HG02884 (cell line): ENCODE data around the gene LYPD5.
"Not testable (repeated sequence)": the region's sequence is repeated elsewhere in the genome, so short reads cannot be mapped to it uniquely, and the experiment has no call there.

Experiments used
- ATAC-seq: cut with Tn5 transposase; IDR thresholded peaks from one replicate; pipeline ENCODE4 v1.9.1; 2021; ENCODE audit warnings: mild to moderate bottlenecking, moderate library complexity; ENCODE audit not compliant: unreplicated experiment

LYPD5 gene

DNA sequence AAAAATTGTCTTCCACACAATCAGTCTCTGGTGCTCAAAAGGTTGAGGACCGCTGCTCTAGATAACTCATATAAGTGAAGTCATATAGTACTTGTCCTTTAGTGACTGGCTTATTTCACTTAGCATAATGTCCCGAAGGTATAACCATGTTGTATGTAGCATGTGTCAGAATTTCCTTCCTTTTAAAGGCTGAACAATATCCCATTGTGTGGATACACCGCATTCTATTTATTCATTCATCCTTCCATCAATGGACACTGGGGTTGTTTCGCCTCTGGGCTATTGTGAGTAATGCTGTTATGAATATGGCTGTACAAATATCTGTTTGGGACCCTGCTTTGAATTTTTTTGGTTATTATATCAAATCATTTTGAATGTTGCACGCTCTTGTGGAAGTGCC, 4.6 kb upstream of the LYPD5 start:
- ATAC-seq = no peak

DNA sequence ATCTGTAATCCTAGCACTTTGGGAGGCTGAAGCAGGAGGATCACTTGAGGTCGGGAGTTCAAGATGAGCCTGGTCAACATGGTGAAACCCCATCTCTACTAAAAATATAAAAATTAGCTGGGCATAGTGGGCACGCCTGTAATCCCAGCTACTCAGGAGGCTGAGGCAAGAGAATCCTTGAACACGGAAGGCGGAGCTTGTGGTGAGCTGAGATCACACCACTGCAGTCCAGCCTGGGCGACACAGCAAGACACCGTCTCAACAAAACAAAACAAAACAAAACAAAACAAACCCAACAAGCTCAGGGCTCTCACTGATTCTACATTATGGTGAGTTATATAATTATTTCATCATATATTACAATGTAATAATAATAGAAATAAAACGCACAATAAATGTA, 4.2 kb upstream of the LYPD5 start:
- not testable (repeated sequence) for ATAC-seq

GRCh38 chr19:43804432-43804831, 2.2 kb upstream of the LYPD5 start:
- no peak for ATAC-seq

DNA sequence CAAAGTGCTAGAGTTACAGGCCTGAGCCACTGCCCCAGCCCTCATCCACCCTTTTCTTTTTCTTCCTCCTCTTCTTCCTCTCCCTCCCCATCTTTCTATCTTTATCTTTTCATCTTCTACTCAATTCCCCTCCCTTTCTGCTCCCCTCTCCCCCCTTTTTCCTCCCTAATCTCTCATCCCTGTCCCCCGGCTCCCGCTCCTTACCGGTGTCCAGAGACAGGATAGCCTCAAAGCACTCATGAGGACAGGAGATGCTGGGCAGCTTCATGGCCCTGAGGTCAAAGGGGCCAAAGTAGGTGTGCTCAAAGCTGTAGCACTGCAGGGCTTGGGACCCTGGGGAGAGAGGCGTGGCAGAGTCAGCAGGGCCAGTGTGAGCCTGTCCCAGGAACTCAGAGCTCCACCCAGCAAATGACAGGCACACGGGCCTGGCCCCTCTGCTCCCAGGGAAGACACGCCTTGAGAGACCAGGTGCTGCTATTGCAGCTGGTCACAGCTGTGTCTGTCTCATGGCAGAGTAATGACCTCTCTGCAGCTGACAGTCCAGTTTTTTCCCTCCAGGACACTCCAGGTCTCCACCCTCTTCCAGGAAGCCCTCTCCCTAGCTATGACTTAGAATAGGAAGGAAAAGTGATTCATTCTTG, 2.6 kb downstream of the LYPD5 start:
- ATAC-seq = no peak

DNA sequence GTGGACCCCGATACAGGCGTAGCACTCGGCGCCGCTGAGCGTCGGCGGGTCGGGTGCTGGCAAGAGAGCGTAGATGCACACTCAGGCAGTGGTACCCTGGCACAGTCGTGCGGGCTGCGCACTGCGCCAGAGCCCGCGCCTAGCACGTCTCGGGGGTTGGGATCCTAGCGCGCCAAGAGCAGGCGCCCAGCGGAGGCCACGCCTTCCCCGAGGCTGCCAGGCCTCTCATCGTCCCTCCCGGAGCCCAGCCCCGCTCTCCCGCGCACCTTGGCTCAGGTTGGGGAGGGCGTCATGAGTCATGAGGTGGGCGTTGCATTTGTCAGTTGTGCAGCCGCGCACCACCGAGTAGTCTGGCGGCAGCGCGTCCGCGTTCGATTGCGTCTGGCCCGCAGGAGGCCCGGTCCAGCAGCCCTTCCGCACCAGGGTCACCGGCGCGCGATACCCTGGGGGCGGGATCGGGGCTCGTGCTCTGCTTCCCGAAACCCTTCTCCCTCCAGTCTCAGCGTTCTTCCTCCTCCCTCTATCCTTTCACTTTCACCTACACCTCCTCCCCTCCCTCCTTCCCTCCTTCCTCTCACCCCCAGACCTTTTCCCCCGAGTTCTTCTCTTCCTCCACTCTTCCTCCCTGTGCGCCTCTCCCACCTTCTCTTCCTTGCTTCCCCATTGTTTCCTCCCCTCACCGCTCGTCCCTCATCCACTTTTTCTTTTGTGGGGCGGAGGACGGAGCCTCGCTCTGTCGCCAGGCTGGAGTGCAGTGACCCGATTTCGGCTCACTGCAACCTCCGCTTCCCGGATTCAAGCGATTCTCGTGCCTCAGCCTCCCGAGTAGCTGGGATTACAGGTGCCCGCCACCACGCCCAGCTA, 3.5 kb downstream of the LYPD5 start:
- no peak for ATAC-seq

DNA sequence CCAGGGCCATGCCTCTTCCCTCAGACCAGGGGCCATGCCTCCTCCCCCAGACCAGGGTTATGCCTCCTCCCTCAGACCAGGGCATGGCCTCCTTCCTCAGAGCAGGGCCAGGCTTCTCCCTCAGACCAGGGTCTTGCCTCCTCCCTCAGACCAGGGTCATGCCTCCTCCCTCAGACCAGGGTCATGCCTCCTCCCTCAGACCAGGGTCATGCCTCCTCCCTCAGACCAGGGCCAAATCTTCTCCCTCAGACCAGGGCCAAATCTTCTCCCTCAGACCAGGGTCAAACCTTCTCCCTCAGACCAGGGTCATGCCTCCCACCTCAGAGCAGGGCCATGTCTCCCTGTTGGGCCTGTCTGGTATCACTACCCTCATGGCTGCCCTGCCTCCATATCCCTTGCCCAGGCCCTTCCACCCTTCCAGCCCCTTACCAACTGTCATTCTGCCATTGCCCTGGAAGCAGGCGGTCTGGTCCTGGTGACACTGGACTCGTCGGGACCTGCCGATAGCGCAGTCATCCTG, 4.2 kb downstream of the LYPD5 start:
- no peak for ATAC-seq

DNA sequence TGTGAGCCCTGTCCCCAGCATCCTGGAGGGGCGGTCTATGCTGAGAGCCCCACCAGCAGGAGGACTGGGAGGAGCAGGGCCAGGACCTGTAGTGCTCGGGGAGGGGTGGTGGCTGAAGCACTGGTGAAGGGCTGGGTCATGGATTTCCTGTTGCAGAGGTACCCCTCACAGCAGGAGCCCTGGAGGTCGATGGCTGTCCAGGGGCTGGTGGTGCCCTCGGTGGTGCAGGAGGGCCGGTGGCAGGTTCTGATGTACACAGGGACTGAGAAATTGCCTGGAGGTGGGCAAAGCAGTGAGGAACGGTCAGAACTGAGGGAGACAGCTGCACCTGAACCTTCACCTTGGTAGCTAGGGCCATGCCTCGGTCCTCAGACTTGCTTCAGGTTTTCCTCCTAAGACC, 4.7 kb downstream of the LYPD5 start:
- no peak for ATAC-seq

- no peak for ATAC-seq
Measured at GRCh38 chr19:43797118-43797517, 5.1 kb downstream of the LYPD5 start.

DNA sequence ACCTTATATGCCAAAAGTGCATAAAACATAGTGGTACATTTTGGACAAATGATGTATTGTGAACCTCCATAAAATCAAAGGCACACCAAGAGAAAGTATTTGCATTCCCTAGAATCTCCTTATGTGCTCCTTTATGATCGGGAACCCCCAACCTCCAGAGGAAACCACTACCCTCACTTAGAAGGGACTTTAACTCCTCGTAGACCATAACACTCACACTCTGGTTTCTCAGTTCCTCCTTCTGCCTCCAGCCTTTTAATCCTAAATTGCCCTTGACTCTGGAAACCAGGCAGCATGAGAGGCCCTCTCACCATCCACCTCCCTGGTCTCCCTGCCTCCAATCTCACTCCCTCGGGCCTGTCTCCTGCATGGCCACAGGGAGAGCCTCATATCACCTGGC, 11.7 kb downstream of the LYPD5 start:
- no peak for ATAC-seq

- ATAC-seq = no peak
Measured at GRCh38 chr19:43789029-43789428, 13.2 kb downstream of the LYPD5 start.

DNA sequence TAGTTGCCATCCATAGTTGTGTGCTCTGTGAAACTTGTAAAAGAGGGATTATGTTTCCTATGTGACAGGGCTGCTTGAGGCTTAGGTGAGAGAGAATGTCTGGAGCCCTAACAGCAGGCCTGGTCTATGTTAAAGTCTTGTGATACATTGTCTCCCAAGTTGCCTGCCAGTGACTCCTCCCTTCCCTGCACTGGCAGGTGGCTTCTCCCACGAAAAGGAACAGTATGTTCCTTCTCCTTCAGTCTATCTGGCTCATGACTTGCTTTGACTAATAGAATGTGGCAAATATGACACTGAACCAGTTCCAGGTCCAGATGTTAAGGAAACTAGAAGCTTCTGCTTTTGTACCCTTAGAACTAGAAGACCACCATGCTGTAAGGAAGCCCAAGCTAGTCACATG, 15.6 kb downstream of the LYPD5 start:
- ATAC-seq = no peak

GRCh38 chr19:43784981-43785808, 17.1 kb downstream of the LYPD5 start:
- ATAC-seq = no peak

- ATAC-seq = no peak
Measured at GRCh38 chr19:43784241-43784980, 17.8 kb downstream of the LYPD5 start.

DNA sequence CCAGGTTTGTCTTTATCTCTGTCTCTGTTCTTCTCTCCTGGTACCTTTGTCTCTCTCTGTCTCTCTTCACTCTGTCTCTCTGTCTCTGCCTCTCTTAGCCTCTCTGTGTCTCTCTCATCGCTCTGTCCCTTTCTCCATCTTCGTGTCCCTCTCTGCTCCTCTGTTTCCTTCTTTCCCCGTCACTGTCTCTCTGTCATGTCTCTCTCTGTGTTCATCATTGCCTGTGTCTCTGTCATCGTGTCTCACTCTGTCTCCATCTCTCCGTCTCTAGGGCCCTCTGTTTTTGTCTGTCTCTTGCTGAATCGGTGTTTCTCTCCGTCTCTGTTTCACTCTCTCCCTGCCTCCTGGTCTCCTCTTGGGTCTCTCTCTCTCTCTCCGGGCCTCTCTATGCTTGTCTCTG, 18.6 kb downstream of the LYPD5 start:
- ATAC-seq = no peak

DNA sequence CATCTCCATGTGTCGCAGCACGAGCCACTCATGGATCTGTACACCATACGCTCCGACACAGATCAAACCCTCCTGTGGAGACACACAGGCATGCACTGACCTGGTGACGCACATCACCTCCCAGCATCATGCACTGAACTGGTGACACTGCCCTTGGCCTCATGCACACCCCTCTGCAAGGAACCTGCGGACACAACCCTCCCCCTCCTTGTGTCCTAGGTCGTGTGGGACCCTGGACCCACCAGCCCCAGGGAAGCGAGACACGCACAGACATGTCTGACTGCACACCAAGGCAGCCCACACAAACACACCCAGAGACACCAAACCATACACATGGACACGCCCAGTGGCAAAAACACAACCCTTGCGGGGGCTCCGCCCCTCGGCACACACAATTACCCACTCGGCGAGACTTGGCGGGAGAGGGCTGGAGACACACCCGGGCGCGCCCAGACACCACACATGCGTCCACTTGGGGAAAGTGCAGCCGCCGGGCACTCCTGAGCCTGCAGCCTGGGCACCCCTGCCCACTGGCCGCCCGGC, 19.5 kb downstream of the LYPD5 start:
- ATAC-seq = no peak

- ATAC-seq = no peak
Measured at GRCh38 chr19:43782311-43782660, 20.0 kb downstream of the LYPD5 start.

GRCh38 chr19:43781630-43782310, 20.5 kb downstream of the LYPD5 start:
- ATAC-seq = no peak

- no peak for ATAC-seq
Measured at GRCh38 chr19:43780706-43781525, 21.3 kb downstream of the LYPD5 start, which contains the start of gene KCNN4. Gene KCNN4, minus strand, starts transcription at chr19:43780973. Its CDS starts 112 bp downstream, at chr19:43780861.

DNA sequence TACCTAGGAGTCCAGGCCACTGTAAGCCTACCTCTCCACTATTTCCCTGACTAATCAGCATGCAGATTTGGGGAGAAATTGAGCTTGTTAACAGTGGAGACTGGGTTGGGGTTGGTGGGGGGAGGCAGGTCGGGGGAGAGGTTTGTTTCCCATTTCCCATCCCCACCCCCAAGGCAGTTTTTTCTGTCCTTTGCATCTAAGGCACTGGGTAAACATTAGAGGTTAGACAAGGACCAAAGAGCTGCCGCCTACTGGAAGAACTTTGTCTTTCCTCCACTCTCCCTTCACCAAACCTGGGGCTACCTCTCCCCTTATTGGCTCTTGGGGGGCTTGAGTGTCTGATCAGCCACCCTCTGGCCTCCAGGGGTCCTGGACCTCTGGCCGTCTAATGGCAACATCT, 22.4 kb downstream of the LYPD5 start:
- ATAC-seq = no peak
